HG03025 (cell line): ENCODE data around the gene PLPP1.

Experiments used
- ATAC-seq: cut with Tn5 transposase; IDR thresholded peaks from one replicate; pipeline ENCODE4 v1.9.1; 2021; ENCODE audit warnings: mild to moderate bottlenecking, moderate library complexity; ENCODE audit not compliant: unreplicated experiment, low FRiP score

Gene PLPP1

GRCh38 chr5:55415071-55415470, 119.7 kb downstream of the PLPP1 start:
- no peak for ATAC-seq

GRCh38 chr5:55413644-55414043, 121.1 kb downstream of the PLPP1 start:
- no peak for ATAC-seq

GRCh38 chr5:55411876-55412275, 122.9 kb downstream of the PLPP1 start:
- no peak for ATAC-seq

- ATAC-seq: no peak
Observed at GRCh38 chr5:55410845-55411244, 123.9 kb downstream of the PLPP1 start.

- no peak for ATAC-seq
Observed at GRCh38 chr5:55409775-55410174, 125.0 kb downstream of the PLPP1 start.

- ATAC-seq: no peak
Observed at GRCh38 chr5:55407984-55408383, 126.8 kb downstream of the PLPP1 start.

GRCh38 chr5:55407059-55407684, 127.6 kb downstream of the PLPP1 start:
- no peak for ATAC-seq

- ATAC-seq: no peak
Observed at GRCh38 chr5:55406292-55406691, 128.5 kb downstream of the PLPP1 start.

- ATAC-seq: no peak
Observed at GRCh38 chr5:55402199-55402598, 132.6 kb downstream of the PLPP1 start.

GRCh38 chr5:55393501-55394175, 141.1 kb downstream of the PLPP1 start:
- no peak for ATAC-seq

GRCh38 chr5:55392669-55393068, 142.1 kb downstream of the PLPP1 start:
- no peak for ATAC-seq

- no peak for ATAC-seq
Observed at GRCh38 chr5:55391707-55392106, 143.1 kb downstream of the PLPP1 start.

GRCh38 chr5:55387865-55388264, 146.9 kb downstream of the PLPP1 start:
- no peak for ATAC-seq

- no peak for ATAC-seq
Observed at GRCh38 chr5:55386356-55386755, 148.4 kb downstream of the PLPP1 start.

- ATAC-seq: no peak
Observed at GRCh38 chr5:55385846-55386245, 148.9 kb downstream of the PLPP1 start.

GRCh38 chr5:55385227-55385626, 149.5 kb downstream of the PLPP1 start:
- ATAC-seq: no peak

- ATAC-seq: no peak
Observed at GRCh38 chr5:55384072-55384471, 150.7 kb downstream of the PLPP1 start.

- no peak for ATAC-seq
Observed at GRCh38 chr5:55383254-55383653, 151.5 kb downstream of the PLPP1 start.

- no peak for ATAC-seq
Observed at GRCh38 chr5:55377810-55378209, 157.0 kb downstream of the PLPP1 start.
